GM10266 (cell line): ENCODE results near the gene CAPN2.

ENCODE experiments used
- DNase-seq: peaks from one replicate; pipeline ENCODE4 v3.0.0; 2012; ENCODE audit errors: extremely low spot score
- TF ChIP-seq, protein P1 (sequence below): IDR thresholded peaks from 2 replicates; pipeline ENCODE4 v1.5.1; 2012; ENCODE audit warnings: mild to moderate bottlenecking, low read depth; ENCODE audit not compliant: control insufficient read depth, insufficient read depth; ENCODE audit errors: missing control alignments

CAPN2 gene

DNA sequence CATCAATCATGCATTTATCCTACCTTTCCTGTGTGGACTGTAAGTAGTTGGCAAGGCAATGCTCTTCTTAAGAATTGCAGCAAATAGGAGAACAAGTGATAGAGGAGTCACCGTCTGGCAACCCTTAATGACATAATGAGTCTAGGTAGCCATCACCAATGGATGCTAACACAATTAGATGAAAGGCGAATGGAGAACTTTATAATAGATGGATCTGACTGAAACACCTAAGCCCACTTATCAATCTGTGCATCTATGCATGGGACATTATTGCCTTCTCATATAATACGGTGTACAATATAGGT, 27.9 kb upstream of the CAPN2 start:
- TF ChIP-seq, protein P1, sequence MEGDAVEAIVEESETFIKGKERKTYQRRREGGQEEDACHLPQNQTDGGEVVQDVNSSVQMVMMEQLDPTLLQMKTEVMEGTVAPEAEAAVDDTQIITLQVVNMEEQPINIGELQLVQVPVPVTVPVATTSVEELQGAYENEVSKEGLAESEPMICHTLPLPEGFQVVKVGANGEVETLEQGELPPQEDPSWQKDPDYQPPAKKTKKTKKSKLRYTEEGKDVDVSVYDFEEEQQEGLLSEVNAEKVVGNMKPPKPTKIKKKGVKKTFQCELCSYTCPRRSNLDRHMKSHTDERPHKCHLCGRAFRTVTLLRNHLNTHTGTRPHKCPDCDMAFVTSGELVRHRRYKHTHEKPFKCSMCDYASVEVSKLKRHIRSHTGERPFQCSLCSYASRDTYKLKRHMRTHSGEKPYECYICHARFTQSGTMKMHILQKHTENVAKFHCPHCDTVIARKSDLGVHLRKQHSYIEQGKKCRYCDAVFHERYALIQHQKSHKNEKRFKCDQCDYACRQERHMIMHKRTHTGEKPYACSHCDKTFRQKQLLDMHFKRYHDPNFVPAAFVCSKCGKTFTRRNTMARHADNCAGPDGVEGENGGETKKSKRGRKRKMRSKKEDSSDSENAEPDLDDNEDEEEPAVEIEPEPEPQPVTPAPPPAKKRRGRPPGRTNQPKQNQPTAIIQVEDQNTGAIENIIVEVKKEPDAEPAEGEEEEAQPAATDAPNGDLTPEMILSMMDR, result no peak
- DNase-seq, result no peak

DNA sequence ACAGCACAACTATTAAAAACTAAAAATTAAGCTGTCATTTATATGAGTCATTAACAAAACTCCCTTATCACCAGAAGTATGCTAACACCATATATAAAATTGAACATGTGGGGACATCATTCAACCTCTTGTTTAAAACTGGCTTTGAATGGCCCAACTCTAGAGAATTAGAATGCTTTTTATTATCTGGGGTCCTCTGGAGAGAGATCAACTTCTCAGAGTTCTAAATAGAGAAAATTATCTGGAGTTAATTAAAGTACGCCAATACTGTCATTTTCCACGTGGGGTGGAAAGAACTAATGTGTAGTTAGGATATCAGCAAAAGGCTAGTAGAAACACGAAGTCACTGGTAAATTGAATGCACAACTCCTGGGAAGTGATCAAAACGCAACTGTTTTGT, 21.2 kb upstream of the CAPN2 start:
- DNase-seq, result no peak
- TF ChIP-seq, protein P1, result no peak

DNA sequence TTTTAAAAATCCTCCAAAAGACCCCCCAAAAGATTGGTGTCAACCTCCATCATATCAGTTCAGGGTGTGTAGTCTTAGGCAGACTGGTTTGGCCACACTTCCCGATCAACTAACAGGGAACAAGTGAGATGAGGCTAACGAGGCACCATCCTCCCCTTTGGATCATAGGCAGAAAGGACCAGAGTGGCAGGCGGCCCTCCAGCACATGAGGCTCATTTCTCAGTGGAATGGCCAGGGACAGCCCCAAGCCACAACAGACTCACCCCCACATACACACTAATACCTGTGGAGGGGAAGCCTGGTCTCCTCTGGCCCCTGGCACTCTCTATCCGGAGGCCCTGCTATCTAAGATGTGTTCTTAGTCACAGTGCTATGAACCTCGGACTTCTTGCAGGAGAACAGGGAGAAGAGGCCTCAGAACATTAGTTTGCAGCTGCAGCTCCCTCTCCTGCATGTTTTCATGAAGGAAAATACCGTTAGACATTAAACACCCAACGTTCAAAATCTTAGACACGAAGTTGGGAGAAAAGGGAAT, 17.3 kb upstream of the CAPN2 start:
- TF ChIP-seq, protein P1, result no peak
- no peak for DNase-seq

DNA sequence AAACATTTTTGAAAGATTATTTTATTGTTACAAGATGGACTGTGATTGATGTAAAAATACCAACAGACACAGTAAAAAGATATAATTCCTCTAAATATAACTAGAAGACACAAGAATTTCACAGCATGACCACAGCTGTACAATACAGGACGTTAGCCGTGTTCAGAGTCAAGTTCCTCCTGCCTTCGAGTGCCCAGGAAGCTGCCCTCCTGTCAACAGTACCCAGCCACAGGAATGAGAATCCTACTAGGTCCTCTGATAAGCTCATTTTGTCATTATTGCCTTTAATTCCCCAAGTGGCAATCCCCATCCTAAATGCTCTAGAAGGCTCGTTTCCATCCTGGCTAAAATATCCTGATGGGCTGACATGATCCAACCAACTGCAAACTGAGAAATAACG, 16.4 kb upstream of the CAPN2 start:
- TF ChIP-seq, protein P1, result no peak
- DNase-seq, result no peak

DNA sequence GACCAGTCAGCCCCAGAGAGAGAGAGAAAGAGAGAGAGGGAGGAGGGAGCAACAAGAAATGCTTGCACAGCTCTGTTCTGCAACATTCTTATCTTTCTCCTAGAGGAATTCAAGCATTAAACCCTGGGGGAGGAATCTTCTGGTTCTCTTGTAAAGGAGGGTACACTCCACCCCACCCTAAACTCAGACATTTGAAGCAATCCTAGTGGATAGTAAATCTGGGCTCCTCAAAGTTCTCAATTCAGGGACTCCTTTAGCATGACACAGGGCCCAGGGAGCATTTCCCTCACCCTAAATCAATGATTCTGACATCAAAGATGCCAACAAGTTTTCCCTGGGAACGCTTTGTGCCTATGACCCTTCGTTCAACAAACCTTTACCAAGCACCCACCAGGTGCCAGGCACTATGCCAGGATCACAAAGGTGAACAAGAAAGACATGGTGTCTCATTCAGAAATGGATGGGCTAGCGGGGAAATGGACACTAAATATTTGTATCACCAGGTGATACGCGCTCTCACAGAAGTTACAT, 11.9 kb upstream of the CAPN2 start:
- TF ChIP-seq, protein P1, result no peak
- no peak for DNase-seq

DNA sequence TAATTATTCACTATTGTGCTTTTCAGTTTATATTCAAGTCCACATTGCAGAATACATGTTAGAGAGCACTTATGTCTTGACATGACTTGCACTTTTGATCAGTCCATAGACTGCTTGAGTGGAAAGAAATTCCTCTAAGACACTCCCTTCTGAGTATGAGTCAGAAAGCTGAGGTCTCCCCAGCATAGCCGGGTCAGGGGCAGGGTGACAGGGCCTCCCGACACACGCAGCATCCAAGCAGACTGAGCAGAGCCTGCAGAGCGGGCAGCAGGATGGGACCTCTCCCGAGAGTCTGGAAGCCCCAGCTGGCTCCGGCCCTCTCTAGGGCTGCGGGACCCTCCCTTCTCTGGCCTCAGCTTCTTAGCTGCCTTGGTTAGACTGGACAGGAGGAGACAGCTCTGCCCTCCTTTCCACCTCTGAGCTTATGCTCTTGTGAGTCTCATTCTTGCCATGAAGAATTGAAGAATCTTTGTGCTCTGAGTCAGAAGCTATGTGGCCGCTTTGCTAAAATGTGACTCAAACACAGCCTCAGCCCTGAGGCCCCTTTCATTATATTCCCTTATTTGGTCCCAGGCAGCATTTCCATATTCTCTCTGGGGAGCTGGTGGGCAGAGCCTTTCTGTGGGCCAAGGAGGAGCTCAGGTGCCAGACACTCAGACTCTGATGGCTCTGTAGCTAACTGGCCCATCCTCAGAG, 11.2 kb upstream of the CAPN2 start:
- no peak for DNase-seq
- TF ChIP-seq, protein P1, result no peak
